SK-N-SH (cell line): ENCODE results near the gene CALCOCO1. TPM values are rescaled to one million over a fixed set of nuclear protein-coding genes. Genes with fewer than 3 reads are reported as not detected.

Experiments used
- CTCF ChIA-PET: fragments of 300-600, 350-600 bp; formaldehyde crosslinking; extraction: SDS; loops from one replicate; lab custom pipeline; 2021; lab: Yijun Ruan, JAX
- POLR2A ChIA-PET: fragments of 350-600 bp; sonication (Branson Sonifier 250); formaldehyde crosslinking; extraction: SDS; loops from one replicate; lab custom pipeline; 2020; ENCODE audit warnings: antibody characterized with exemption, inconsistent platforms; lab: Yijun Ruan, JAX
- DNase-seq: peaks from one replicate; pipeline ENCODE4 v3.0.0; 2012
- H2AFZ ChIP-seq: fragments of 200-600 bp; sonication (generic); 2 replicates; pipeline ENCODE4 v1.8.1; 2016; ENCODE audit warnings: antibody characterized with exemption, mild to moderate bottlenecking, low read depth
- H3F3A ChIP-seq: fragments of 200-600 bp; sonication (generic); replicated peaks from 2 replicates; pipeline ENCODE3; 2016; ENCODE audit warnings: antibody characterized with exemption, mild to moderate bottlenecking; ENCODE audit not compliant: insufficient read depth
- H3K27ac ChIP-seq, 2 experiments: fragments of 200-500 bp in 1 of 2; fragments of 200-600 bp in 1 of 2; sonication (Bioruptor generic) in 1 of 2; sonication (generic), shearing (Covaris generic) in 1 of 2; 2 replicates each; pipeline versions ENCODE4 v1.5.1 to v1.6.1; 2014 to 2016; ENCODE audit warnings: low read depth in 2 of 2, inconsistent platforms in 1 of 2, low read length in 1 of 2, mild to moderate bottlenecking in 1 of 2, mixed read lengths in 1 of 2
- H3K27me3 ChIP-seq: fragments of 200-600 bp; sonication (generic), shearing (Covaris generic); 2 replicates; pipeline ENCODE4 v1.6.1; 2016; ENCODE audit warnings: mixed run types; ENCODE audit not compliant: insufficient read depth
- H3K36me3 ChIP-seq, 2 experiments: fragments of 200-500 bp in 1 of 2; fragments of 200-600 bp in 1 of 2; sonication (Bioruptor generic) in 1 of 2; sonication (generic) in 1 of 2; replicated peaks in 1 of 2; 2 replicates each; pipeline versions ENCODE3 to v1.5.1; 2014 to 2016; ENCODE audit warnings: low read length in 1 of 2, mild to moderate bottlenecking in 1 of 2; ENCODE audit not compliant: insufficient read depth in 2 of 2, control insufficient read depth in 1 of 2
- H3K4me1 ChIP-seq, 2 experiments: fragments of 200-500 bp in 1 of 2; fragments of 200-600 bp in 1 of 2; sonication (Bioruptor generic) in 1 of 2; sonication (generic), shearing (Covaris generic) in 1 of 2; 2 replicates each; pipeline versions ENCODE4 v1.5.1 to v1.6.1; 2014 to 2016; ENCODE audit warnings: low read depth in 1 of 2, low read length in 1 of 2, mixed run types in 1 of 2; ENCODE audit not compliant: insufficient read depth in 2 of 2, control insufficient read depth in 1 of 2
- H3K4me2 ChIP-seq: fragments of 200-600 bp; sonication (generic), shearing (Covaris generic); 2 replicates; pipeline ENCODE4 v1.6.1; 2017; ENCODE audit warnings: mixed run types
- H3K4me3 ChIP-seq, 2 experiments: fragments of 200-500 bp in 1 of 2; fragments of 200-600 bp in 1 of 2; sonication (Bioruptor generic) in 1 of 2; sonication (generic), shearing (Covaris generic) in 1 of 2; 2 replicates each; pipeline versions ENCODE4 v1.5.1 to v1.8.1; 2014 to 2016; ENCODE audit warnings: low read depth in 2 of 2, inconsistent platforms in 1 of 2, low read length in 1 of 2, mild to moderate bottlenecking in 1 of 2, mixed read lengths in 1 of 2, moderate library complexity in 1 of 2
- H3K79me2 ChIP-seq: fragments of 200-600 bp; sonication (generic); 2 replicates; pipeline ENCODE4 v1.8.1; 2017; ENCODE audit warnings: mild to moderate bottlenecking; ENCODE audit not compliant: insufficient read depth
- H3K9ac ChIP-seq: fragments of 200-600 bp; sonication (generic); 2 replicates; pipeline ENCODE4 v1.6.1; 2017; ENCODE audit warnings: mixed run types
- H3K9me2 ChIP-seq: fragments of 200-600 bp; sonication (generic); 2 replicates; pipeline ENCODE4 v1.6.1; 2017; ENCODE audit warnings: mixed run types
- H3K9me3 ChIP-seq: fragments of 200-600 bp; sonication (generic); 2 replicates; pipeline ENCODE4 v1.6.1; 2017; ENCODE audit warnings: mixed run types, mild to moderate bottlenecking, moderate library complexity
- H4K20me1 ChIP-seq: fragments of 200-600 bp; sonication (generic); 2 replicates; pipeline ENCODE4 v1.6.1; 2017; ENCODE audit warnings: mild to moderate bottlenecking, mixed run types; ENCODE audit not compliant: insufficient read depth
- ELF1 ChIP-seq: IDR thresholded peaks from 2 replicates; pipeline ENCODE4 v1.4.0; 2012
- EP300 ChIP-seq, 2 experiments: IDR thresholded peaks; 2 replicates each; pipeline versions ENCODE4 v1.4.0 to v1.6.1; 2012; ENCODE audit warnings: borderline replicate concordance in 1 of 2, low read depth in 1 of 2, low read length in 1 of 2
- EZH2phosphoT487 ChIP-seq: fragments of 200-600 bp; sonication (generic); IDR thresholded peaks from 2 replicates; pipeline ENCODE4 v1.6.1; 2017; ENCODE audit warnings: low read depth, mixed run types, mild to moderate bottlenecking, antibody characterized with exemption, moderate library complexity, borderline replicate concordance
- GATA2 ChIP-seq: sonication (generic); formaldehyde crosslinking; IDR thresholded peaks from 2 replicates; pipeline ENCODE4 v1.5.0; 2020; ENCODE audit warnings: mild to moderate bottlenecking, missing genetic modification reagents
- MEF2A ChIP-seq: IDR thresholded peaks from 2 replicates; pipeline ENCODE4 v1.4.0; 2012; ENCODE audit warnings: low read depth, borderline replicate concordance
- NFIC ChIP-seq: IDR thresholded peaks from 2 replicates; pipeline ENCODE4 v1.4.0; 2012; ENCODE audit warnings: borderline replicate concordance
- RCOR1 ChIP-seq: fragments of 150-350 bp; IDR thresholded peaks from 2 replicates; pipeline ENCODE4 v1.6.1; 2017; ENCODE audit warnings: antibody characterized with exemption, low read length
- RXRA ChIP-seq: IDR thresholded peaks from 2 replicates; pipeline ENCODE4 v1.4.0; 2012; ENCODE audit warnings: low read depth, mild to moderate bottlenecking, borderline replicate concordance
- SIN3A ChIP-seq: IDR thresholded peaks from 2 replicates; pipeline ENCODE4 v1.6.1; 2012; ENCODE audit warnings: low read depth, mild to moderate bottlenecking, low read length, moderate library complexity, borderline replicate concordance
- TAF1 ChIP-seq: IDR thresholded peaks from 2 replicates; pipeline ENCODE4 v1.6.1; 2012; ENCODE audit warnings: low read depth, mild to moderate bottlenecking, low read length, moderate library complexity, borderline replicate concordance
- TCF12 ChIP-seq: IDR thresholded peaks from 2 replicates; pipeline ENCODE4 v1.4.0; 2012
- USF2 ChIP-seq: fragments of 150-350 bp; IDR thresholded peaks from 2 replicates; pipeline ENCODE4 v1.6.1; 2017; ENCODE audit warnings: antibody characterized with exemption, low read length, low read depth, borderline replicate concordance
- WGBS: methylation state at CpG from one replicate; pipeline ENCODE4 v1.1.6; 2017; ENCODE audit warnings: low lambda C conversion rate; 5-methylcytosine and 5-hydroxymethylcytosine counted together
- polyA plus RNA-seq, 3 experiments: library from polyadenylated mRNA; depleted of rRNA; stranded (reverse); fragments of >200 nt; gene quantifications; 2 replicates each; pipeline ENCODE4 v1.2.3, GENCODE V29; 2012
- TF ChIP-seq, protein P1 (sequence below): IDR thresholded peaks from 2 replicates; pipeline ENCODE4; 2012
- TF ChIP-seq, protein P2 (sequence below): IDR thresholded peaks from 2 replicates; pipeline ENCODE4 v1.4.0; 2012; ENCODE audit warnings: low read depth, borderline replicate concordance
- TF ChIP-seq, protein P3 (sequence below): fragments of 200-600 bp; sonication (generic); IDR thresholded peaks from 2 replicates; pipeline ENCODE4 v1.6.1; 2017; ENCODE audit warnings: antibody characterized with exemption, mild to moderate bottlenecking, moderate library complexity
- TF ChIP-seq, protein P4 (sequence below): IDR thresholded peaks from 2 replicates; pipeline ENCODE4 v1.4.0; 2012; ENCODE audit warnings: low read depth, borderline replicate concordance
- TF ChIP-seq, protein P5 (sequence below): fragments of 150-350 bp; IDR thresholded peaks from 2 replicates; pipeline ENCODE4 v1.6.1; 2016; ENCODE audit warnings: mild to moderate bottlenecking, low read depth, low read length

CALCOCO1 gene
- polyA plus RNA-seq, 1 of the 3 experiments (the other 2 are of a cell fraction), result 72.1 TPM

DNA sequence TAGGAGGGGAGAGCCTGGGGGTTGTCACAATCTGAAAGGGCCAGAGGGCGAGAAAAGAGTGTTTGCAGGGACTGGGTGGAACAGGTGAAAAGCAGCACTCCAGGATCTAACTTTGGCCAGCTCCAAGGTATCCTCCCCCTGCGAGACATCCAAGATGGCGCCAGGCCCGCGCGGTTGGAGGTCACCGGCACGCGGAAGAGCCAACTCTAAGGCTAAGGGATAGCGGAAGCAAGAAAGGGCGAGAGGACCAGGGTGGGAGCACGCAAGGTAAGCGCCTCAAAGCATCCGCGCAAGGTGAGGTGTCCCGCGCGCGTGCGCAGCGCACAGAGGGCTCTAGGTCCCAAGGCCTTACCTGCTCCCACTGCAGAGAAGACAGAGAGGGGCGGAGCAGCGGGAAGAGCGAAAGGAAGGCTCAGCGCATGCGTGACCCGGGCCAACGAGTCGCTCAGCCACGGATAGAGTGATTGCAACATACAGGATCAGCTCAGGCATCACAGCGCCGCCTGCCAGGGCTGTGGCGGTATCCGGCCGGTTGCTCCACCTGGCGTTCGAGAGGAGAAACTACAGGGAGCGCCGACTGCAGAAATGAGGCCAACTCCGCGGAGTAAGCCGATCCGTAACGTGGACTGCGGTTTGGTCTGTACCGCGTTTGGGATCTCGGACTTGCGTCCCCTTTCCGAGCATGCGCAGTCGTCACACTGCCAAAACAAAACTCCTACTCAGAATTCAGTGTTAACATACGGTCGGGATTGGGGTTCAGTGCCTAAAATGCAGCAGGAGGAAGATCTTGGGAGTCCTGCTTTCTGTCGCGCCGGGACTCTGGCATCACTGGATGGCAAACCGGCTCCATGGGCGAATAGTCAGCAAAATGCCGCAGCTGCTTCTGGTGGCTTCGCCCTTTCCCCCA is 51.3 kb downstream of the CALCOCO1 start, which contains the start of gene ATP5MC2 (continued):
- TF ChIP-seq, protein P1, sequence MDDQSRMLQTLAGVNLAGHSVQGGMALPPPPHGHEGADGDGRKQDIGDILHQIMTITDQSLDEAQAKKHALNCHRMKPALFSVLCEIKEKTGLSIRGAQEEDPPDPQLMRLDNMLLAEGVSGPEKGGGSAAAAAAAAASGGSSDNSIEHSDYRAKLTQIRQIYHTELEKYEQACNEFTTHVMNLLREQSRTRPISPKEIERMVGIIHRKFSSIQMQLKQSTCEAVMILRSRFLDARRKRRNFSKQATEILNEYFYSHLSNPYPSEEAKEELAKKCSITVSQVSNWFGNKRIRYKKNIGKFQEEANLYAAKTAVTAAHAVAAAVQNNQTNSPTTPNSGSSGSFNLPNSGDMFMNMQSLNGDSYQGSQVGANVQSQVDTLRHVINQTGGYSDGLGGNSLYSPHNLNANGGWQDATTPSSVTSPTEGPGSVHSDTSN, result no peak
- TF ChIP-seq, protein P2, sequence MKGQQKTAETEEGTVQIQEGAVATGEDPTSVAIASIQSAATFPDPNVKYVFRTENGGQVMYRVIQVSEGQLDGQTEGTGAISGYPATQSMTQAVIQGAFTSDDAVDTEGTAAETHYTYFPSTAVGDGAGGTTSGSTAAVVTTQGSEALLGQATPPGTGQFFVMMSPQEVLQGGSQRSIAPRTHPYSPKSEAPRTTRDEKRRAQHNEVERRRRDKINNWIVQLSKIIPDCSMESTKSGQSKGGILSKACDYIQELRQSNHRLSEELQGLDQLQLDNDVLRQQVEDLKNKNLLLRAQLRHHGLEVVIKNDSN, result no peak
- TF ChIP-seq TCF12, result no peak
- TF ChIP-seq, protein P3, sequence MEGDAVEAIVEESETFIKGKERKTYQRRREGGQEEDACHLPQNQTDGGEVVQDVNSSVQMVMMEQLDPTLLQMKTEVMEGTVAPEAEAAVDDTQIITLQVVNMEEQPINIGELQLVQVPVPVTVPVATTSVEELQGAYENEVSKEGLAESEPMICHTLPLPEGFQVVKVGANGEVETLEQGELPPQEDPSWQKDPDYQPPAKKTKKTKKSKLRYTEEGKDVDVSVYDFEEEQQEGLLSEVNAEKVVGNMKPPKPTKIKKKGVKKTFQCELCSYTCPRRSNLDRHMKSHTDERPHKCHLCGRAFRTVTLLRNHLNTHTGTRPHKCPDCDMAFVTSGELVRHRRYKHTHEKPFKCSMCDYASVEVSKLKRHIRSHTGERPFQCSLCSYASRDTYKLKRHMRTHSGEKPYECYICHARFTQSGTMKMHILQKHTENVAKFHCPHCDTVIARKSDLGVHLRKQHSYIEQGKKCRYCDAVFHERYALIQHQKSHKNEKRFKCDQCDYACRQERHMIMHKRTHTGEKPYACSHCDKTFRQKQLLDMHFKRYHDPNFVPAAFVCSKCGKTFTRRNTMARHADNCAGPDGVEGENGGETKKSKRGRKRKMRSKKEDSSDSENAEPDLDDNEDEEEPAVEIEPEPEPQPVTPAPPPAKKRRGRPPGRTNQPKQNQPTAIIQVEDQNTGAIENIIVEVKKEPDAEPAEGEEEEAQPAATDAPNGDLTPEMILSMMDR, result peak; percentile 98
- TF ChIP-seq, protein P4, sequence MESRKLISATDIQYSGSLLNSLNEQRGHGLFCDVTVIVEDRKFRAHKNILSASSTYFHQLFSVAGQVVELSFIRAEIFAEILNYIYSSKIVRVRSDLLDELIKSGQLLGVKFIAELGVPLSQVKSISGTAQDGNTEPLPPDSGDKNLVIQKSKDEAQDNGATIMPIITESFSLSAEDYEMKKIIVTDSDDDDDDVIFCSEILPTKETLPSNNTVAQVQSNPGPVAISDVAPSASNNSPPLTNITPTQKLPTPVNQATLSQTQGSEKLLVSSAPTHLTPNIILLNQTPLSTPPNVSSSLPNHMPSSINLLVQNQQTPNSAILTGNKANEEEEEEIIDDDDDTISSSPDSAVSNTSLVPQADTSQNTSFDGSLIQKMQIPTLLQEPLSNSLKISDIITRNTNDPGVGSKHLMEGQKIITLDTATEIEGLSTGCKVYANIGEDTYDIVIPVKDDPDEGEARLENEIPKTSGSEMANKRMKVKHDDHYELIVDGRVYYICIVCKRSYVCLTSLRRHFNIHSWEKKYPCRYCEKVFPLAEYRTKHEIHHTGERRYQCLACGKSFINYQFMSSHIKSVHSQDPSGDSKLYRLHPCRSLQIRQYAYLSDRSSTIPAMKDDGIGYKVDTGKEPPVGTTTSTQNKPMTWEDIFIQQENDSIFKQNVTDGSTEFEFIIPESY, result peak; percentile 45; the same call in 1 of the 2 replicates
- TF ChIP-seq, protein P5, sequence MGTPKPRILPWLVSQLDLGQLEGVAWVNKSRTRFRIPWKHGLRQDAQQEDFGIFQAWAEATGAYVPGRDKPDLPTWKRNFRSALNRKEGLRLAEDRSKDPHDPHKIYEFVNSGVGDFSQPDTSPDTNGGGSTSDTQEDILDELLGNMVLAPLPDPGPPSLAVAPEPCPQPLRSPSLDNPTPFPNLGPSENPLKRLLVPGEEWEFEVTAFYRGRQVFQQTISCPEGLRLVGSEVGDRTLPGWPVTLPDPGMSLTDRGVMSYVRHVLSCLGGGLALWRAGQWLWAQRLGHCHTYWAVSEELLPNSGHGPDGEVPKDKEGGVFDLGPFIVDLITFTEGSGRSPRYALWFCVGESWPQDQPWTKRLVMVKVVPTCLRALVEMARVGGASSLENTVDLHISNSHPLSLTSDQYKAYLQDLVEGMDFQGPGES, result no peak
- TF ChIP-seq, all 33 proteins: peak for 16

DNA sequence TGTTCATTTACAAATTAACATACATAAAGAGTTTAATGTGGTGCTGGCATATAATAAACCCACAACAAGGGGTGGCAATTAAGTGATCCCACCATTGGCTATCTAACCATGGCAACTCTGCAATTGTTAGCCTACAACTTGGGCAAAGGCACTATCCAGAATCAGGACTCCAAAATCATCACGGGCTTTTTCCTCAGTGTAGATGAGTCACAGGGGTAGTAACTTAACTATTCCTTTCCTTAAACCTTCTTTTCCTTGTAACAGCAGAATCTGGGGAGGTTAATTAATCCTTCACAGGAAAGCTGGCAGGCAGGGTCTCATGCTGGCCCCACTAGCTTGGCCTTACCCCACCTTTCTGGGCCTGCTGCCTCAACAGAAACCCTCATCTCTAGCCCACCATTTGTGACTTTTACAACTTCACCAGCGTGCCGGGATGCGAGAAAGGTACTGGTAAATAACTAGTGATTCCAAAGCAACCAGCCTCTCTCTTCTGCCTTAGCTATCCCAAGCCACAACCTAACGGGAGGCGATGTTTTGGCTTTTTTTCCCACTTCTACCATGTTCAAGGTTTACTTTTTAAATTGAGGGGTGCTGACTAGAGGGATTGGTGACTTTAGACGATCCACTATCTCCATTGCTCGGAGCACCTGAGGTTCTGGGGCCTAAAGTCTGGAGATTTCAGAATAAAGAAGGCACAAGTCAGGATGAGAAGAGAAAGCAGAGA is 52.1 kb downstream of the CALCOCO1 start:
- H3K4me2 ChIP-seq, result peak overlapping the region; percentile 87
- ChIA-PET CTCF (interaction anchor here (0.6 to 8.3 kb wide), 55 partner anchors 8 to 627 kb away, joined by 3 to 120 read pairs (median 5); partner anchors contain the start of gene AAAS), POLR2A (interaction anchor here (0.6 to 2.3 kb wide), 7 partner anchors 8 to 590 kb away, joined by 3 to 16 read pairs (median 4); partner anchors contain the start of genes ATF7 and TARBP2)
- peak overlapping the region; percentile 44 to 91 for H3K27ac ChIP-seq
- peak overlapping the region; percentile 74 for H3K9ac ChIP-seq
- H3K9me3 ChIP-seq, result no peaks in the 10 kb centered on the region
- H3K79me2 ChIP-seq, result peaks cover 46% of the 10 kb centered on the region
- H3K4me3 ChIP-seq, result peak overlapping the region; percentile 70 to 75
- H3K4me1 ChIP-seq, result peaks cover 0 to 8% of the 10 kb centered on the region in 2 experiments; a peak in 2 of 4 replicates
- no peaks in the 10 kb centered on the region for H3K27me3 ChIP-seq
- no peaks in the 10 kb centered on the region for H3K9me2 ChIP-seq
- H2AFZ ChIP-seq, result peak overlapping the region; percentile 70; the same call in 1 of the 2 replicates
- peaks cover 18 to 35% of the 10 kb centered on the region in 2 experiments for H3K36me3 ChIP-seq
- no peaks in the 10 kb centered on the region for H4K20me1 ChIP-seq
- WGBS, result 17% methylated on average over 8 of the region's 8 CpGs
- H3F3A ChIP-seq, result peaks cover 5% of the 10 kb centered on the region
- no peak for DNase-seq
- TF ChIP-seq SIN3A (no peak), TAF1 (no peak), GATA2 (CRISPR knock-in tag) (no peak), RCOR1 (no peak), MEF2A (no peak), EZH2phosphoT487 (no peak), RXRA (no peak), ELF1 (no peak), TCF12 (no peak), NFIC (no peak), EP300 (IDR thresholded peaks at IDR 0.05; ENCODE audit: borderline replicate concordance in 1 of 2, low read depth in 1 of 2, low read length in 1 of 2) (no peak), USF2 (no peak)
